H1 (cell line): ENCODE results near the gene CFLAR. TPM values are rescaled to one million over a fixed set of nuclear protein-coding genes. Genes with fewer than 3 reads are reported as not detected.
A peak's percentile ranks its signal among the peaks of the same experiment; 100 is the strongest.

Source experiments
- CTCF ChIA-PET: fragments of 300-600 bp; sonication (Branson Sonifier 250); formaldehyde crosslinking; loops from one replicate; lab custom pipeline; 2021; ENCODE audit not compliant: partially characterized antibody; lab: Charles Lee
- POLR2A ChIA-PET: fragments of 300-600 bp; sonication (Branson Sonifier 250); formaldehyde crosslinking; loops from one replicate; lab custom pipeline; 2021; ENCODE audit warnings: inconsistent platforms; ENCODE audit not compliant: partially characterized antibody; lab: Charles Lee
- DNase-seq, 2 experiments: peaks; one replicate each; pipeline versions ENCODE4 v3.0.0 to v3.0.0-alpha.2; 2010 to 2022; ENCODE audit warnings: low spot score in 2 of 2, low read depth in 1 of 2, mixed read lengths in 1 of 2
- FAIRE-seq: peaks from 2 replicates; lab custom pipeline; 2011; peaks lifted over from hg19 to GRCh38; lab: Jason Lieb, UNC
- H2AFZ ChIP-seq: 2 replicates; pipeline ENCODE4 v1.8.1; 2012; ENCODE audit warnings: low read length, inconsistent platforms
- H2AK5ac ChIP-seq: 2 replicates; pipeline ENCODE4 v1.6.1; 2013; ENCODE audit warnings: low read depth, low read length
- H2BK120ac ChIP-seq: replicated peaks from 2 replicates; pipeline ENCODE3; 2013; ENCODE audit warnings: low read depth, low read length, inconsistent platforms
- H2BK12ac ChIP-seq: 2 replicates; pipeline ENCODE4 v1.6.1; 2013; ENCODE audit warnings: low read depth, low read length
- H2BK15ac ChIP-seq: 2 replicates; pipeline ENCODE4 v1.6.1; 2013; ENCODE audit warnings: low read length
- H2BK20ac ChIP-seq: 2 replicates; pipeline ENCODE4 v1.6.1; 2013; ENCODE audit warnings: low read length
- H2BK5ac ChIP-seq: 2 replicates; pipeline ENCODE4 v1.6.1; 2013; ENCODE audit warnings: low read depth, low read length
- H3K14ac ChIP-seq: 2 replicates; pipeline ENCODE4 v1.6.1; 2013; ENCODE audit warnings: inconsistent platforms; ENCODE audit not compliant: insufficient read length
- H3K18ac ChIP-seq: 2 replicates; pipeline ENCODE4 v1.6.1; 2013; ENCODE audit warnings: low read length; ENCODE audit errors: extremely low read depth
- H3K23ac ChIP-seq: 2 replicates; pipeline ENCODE4 v1.6.1; 2013; ENCODE audit warnings: inconsistent platforms; ENCODE audit not compliant: insufficient read length
- H3K23me2 ChIP-seq: 2 replicates; pipeline ENCODE4 v1.6.1; 2013; ENCODE audit warnings: low read depth, low read length
- H3K27ac ChIP-seq: 2 replicates; pipeline ENCODE4 v1.6.1; 2011; ENCODE audit warnings: low read depth, low read length, inconsistent platforms
- H3K27me3 ChIP-seq, 4 experiments: replicated peaks in 1 of 4; 1 replicate in 1 of 4; 2 replicates in 3 of 4; pipeline versions ENCODE4 v1.6.1 to v1.8.1; 2011 to 2013; ENCODE audit warnings: low read length in 3 of 4, mild to moderate bottlenecking in 3 of 4, inconsistent platforms in 2 of 4, mixed read lengths in 2 of 4, moderate library complexity in 1 of 4; ENCODE audit not compliant: control insufficient read depth in 3 of 4, insufficient read depth in 3 of 4; ENCODE audit errors: extremely low read depth in 1 of 4
- H3K36me3 ChIP-seq, 4 experiments: 2 replicates each; pipeline versions ENCODE4 v1.6.1 to v1.8.1; 2011 to 2013; ENCODE audit warnings: mild to moderate bottlenecking in 4 of 4, low read length in 3 of 4, moderate library complexity in 2 of 4, control low read depth in 1 of 4, inconsistent platforms in 1 of 4; ENCODE audit not compliant: insufficient read depth in 4 of 4, control insufficient read depth in 2 of 4
- H3K4ac ChIP-seq: replicated peaks from 2 replicates; pipeline ENCODE3; 2013; ENCODE audit warnings: low read length, low read depth, mixed read lengths, inconsistent platforms; ENCODE audit not compliant: insufficient read length
- H3K4me1 ChIP-seq, 4 experiments: replicated peaks in 1 of 4; 1 replicate in 1 of 4; 2 replicates in 3 of 4; pipeline versions ENCODE4 v1.6.1 to v1.8.1; 2011 to 2013; ENCODE audit warnings: low read length in 3 of 4, inconsistent platforms in 2 of 4, mixed read lengths in 1 of 4; ENCODE audit not compliant: insufficient read depth in 4 of 4, control insufficient read depth in 3 of 4
- H3K4me2 ChIP-seq, 2 experiments: 2 replicates each; pipeline versions ENCODE4 v1.6.1 to v1.8.1; 2011 to 2013; ENCODE audit warnings: low read depth in 2 of 2, low read length in 2 of 2, control low read depth in 1 of 2, inconsistent platforms in 1 of 2, mild to moderate bottlenecking in 1 of 2; ENCODE audit not compliant: insufficient read depth in 1 of 2
- H3K4me3 ChIP-seq, 4 experiments: fragments of 200-600, 300-600 bp in 1 of 4; sonication (generic), shearing (Covaris generic), sonication (Bioruptor Twin) in 1 of 4; 2 replicates each; pipeline versions ENCODE4 v1.5.1 to v1.8.1; 2011 to 2016; ENCODE audit warnings: low read length in 4 of 4, low read depth in 3 of 4, control low read depth in 2 of 4, inconsistent platforms in 2 of 4, mild to moderate bottlenecking in 2 of 4, mixed read lengths in 1 of 4, moderate library complexity in 1 of 4; ENCODE audit not compliant: insufficient read depth in 2 of 4; ENCODE audit errors: extremely low read depth in 1 of 4
- H3K56ac ChIP-seq: replicated peaks from 2 replicates; pipeline ENCODE3; 2013; ENCODE audit warnings: low read depth, mild to moderate bottlenecking, mixed read lengths, low read length, inconsistent platforms; ENCODE audit not compliant: insufficient read length
- H3K79me1 ChIP-seq: 2 replicates; pipeline ENCODE4 v1.6.1; 2013; ENCODE audit warnings: low read depth, low read length, control low read depth
- H3K79me2 ChIP-seq, 2 experiments: 2 replicates each; pipeline versions ENCODE4 v1.6.1 to v1.8.1; 2012 to 2013; ENCODE audit warnings: low read length in 2 of 2, mild to moderate bottlenecking in 2 of 2, inconsistent platforms in 1 of 2; ENCODE audit not compliant: insufficient read depth in 2 of 2, control insufficient read depth in 1 of 2
- H3K9ac ChIP-seq, 4 experiments: replicated peaks in 1 of 4; 1 replicate in 1 of 4; 2 replicates in 3 of 4; pipeline versions ENCODE4 v1.6.1 to v1.8.1; 2011 to 2013; ENCODE audit warnings: low read depth in 3 of 4, low read length in 3 of 4, control low read depth in 2 of 4, mild to moderate bottlenecking in 2 of 4, moderate library complexity in 2 of 4, inconsistent platforms in 1 of 4; ENCODE audit errors: extremely low read depth in 1 of 4
- H3K9me3 ChIP-seq, 2 experiments: 2 replicates each; pipeline versions ENCODE4 v1.6.1 to v1.8.1; 2012 to 2013; ENCODE audit warnings: mild to moderate bottlenecking in 2 of 2, moderate library complexity in 2 of 2, control low read depth in 1 of 2, inconsistent platforms in 1 of 2, low read depth in 1 of 2, low read length in 1 of 2, mixed read lengths in 1 of 2; ENCODE audit not compliant: insufficient read depth in 2 of 2
- H4K20me1 ChIP-seq, 2 experiments: replicated peaks in 1 of 2; 2 replicates each; pipeline versions ENCODE3 to v1.8.1; 2011 to 2013; ENCODE audit warnings: inconsistent platforms in 2 of 2, low read length in 2 of 2, mild to moderate bottlenecking in 1 of 2; ENCODE audit not compliant: insufficient read depth in 2 of 2, control insufficient read depth in 1 of 2
- H4K5ac ChIP-seq: 2 replicates; pipeline ENCODE4 v1.6.1; 2013; ENCODE audit warnings: low read length, low read depth, mixed read lengths, inconsistent platforms; ENCODE audit not compliant: insufficient read length
- H4K8ac ChIP-seq: 2 replicates; pipeline ENCODE4 v1.8.0; 2013; ENCODE audit warnings: mild to moderate bottlenecking, moderate library complexity, low read length, inconsistent platforms; ENCODE audit not compliant: insufficient read depth; ENCODE audit errors: extremely low read depth
- H4K91ac ChIP-seq: replicated peaks from 2 replicates; pipeline ENCODE3; 2013; ENCODE audit warnings: low read length, mixed read lengths, inconsistent platforms; ENCODE audit not compliant: insufficient read length
- ASH2L ChIP-seq: fragments of 200-600, 300-600 bp; sonication (generic); IDR thresholded peaks from one replicate; pipeline ENCODE4 v1.7.1; 2017; ENCODE audit warnings: low read length
- CBX5 ChIP-seq: fragments of 300-800, 300-1000 bp; sonication (generic); IDR thresholded peaks from 2 replicates; pipeline ENCODE4 v1.7.1; 2016; ENCODE audit warnings: antibody characterized with exemption, low read length, low read depth
- CREB1 ChIP-seq: IDR thresholded peaks from 2 replicates; pipeline ENCODE4 v1.6.1; 2012; ENCODE audit warnings: inconsistent platforms
- HDAC6 ChIP-seq: IDR thresholded peaks from one replicate; pipeline ENCODE4 v1.7.1; 2012; ENCODE audit warnings: low read depth, mild to moderate bottlenecking, inconsistent platforms, low read length, moderate library complexity
- POLR2A ChIP-seq, 2 experiments: IDR thresholded peaks; 1 replicate in 1 of 2; 2 replicates in 1 of 2; pipeline ENCODE4 v1.6.1; 2011; ENCODE audit warnings: low read depth in 2 of 2, low read length in 2 of 2, mild to moderate bottlenecking in 2 of 2; ENCODE audit errors: control extremely low read depth in 1 of 2
- RFX5 ChIP-seq: IDR thresholded peaks from 2 replicates; pipeline ENCODE4 v1.6.1; 2011; ENCODE audit warnings: low read depth, low read length, improper control_type of control experiment, borderline replicate concordance
- SP1 ChIP-seq: IDR thresholded peaks from 2 replicates; pipeline ENCODE4 v1.6.1; 2011; ENCODE audit warnings: low read depth, low read length
- SRF ChIP-seq: IDR thresholded peaks from 2 replicates; pipeline ENCODE4 v1.6.1; 2011; ENCODE audit warnings: mild to moderate bottlenecking, low read depth, low read length, moderate library complexity
- TEAD4 ChIP-seq: IDR thresholded peaks from 2 replicates; pipeline ENCODE4 v1.6.1; 2012; ENCODE audit warnings: low read depth, low read length, inconsistent platforms, mixed read lengths
- WGBS, 2 experiments: shearing (Covaris generic) in 1 of 2; methylation state at CpG; one replicate each; pipeline versions ENCODE4 v1.1.6 to v1.1.7; 2013 to 2015; ENCODE audit warnings: low lambda C conversion rate in 2 of 2, mixed read lengths in 2 of 2, inconsistent platforms in 1 of 2, low coverage in 1 of 2, missing lambda C conversion rate in 1 of 2; ENCODE audit not compliant: insufficient replicate concordance in 2 of 2, insufficient coverage in 1 of 2, insufficient read length in 1 of 2; ENCODE audit errors: extremely low coverage in 1 of 2, missing lambda C conversion rate in 1 of 2; 5-methylcytosine and 5-hydroxymethylcytosine counted together
- polyA plus RNA-seq, 7 experiments: library from polyadenylated mRNA; depleted of rRNA in 3 of 7; stranded (reverse) in 5 of 7; unstranded in 2 of 7; fragments of >200 nt in 5 of 7; fragments of 200-250 nt in 2 of 7; gene quantifications; 1 replicate in 5 of 7; 2 replicates in 1 of 7; 4 replicates in 1 of 7; pipeline versions ENCODE4 v1.2.1 to v1.2.3, GENCODE V29; 2011 to 2013; ENCODE audit warnings: missing spikeins in 2 of 7, mixed read lengths in 2 of 7
- total RNA-seq: library from RNA; stranded (reverse); fragmentation: NEBNext Ultra II Directional; extraction: Animal tissue kit (Norgen Biotek cat#: 25700); gene quantifications from 2 replicates; pipeline ENCODE4 v1.2.1, GENCODE V29; 2021

CFLAR gene
- total and polyA plus RNA-seq, 2 of the 8 experiments (the other 6 are each of a cell fraction or from before 2014, with no cell fraction given): 1.1 to 3.9 TPM

GRCh38 chr2:201150454-201151020 is 34.6 kb downstream of the CFLAR start:
- H2BK120ac ChIP-seq: no peak overlapping the region
- H3K4ac ChIP-seq: no peak overlapping the region
- H3K9me3 ChIP-seq: no peaks in the 10 kb centered on the region
- WGBS, 2 experiments: 98% methylated on average over 3 of the region's 3 CpGs; no CpG with 5 or more reads in 1 of the 2 experiments
- H3K56ac ChIP-seq: no peak overlapping the region
- no peak overlapping the region for H3K14ac ChIP-seq
- no peaks in the 10 kb centered on the region for H3K79me1 ChIP-seq
- no peak overlapping the region for H4K8ac ChIP-seq
- no peaks in the 10 kb centered on the region for H3K27me3 ChIP-seq
- H4K91ac ChIP-seq: no peak overlapping the region
- H2BK20ac ChIP-seq: no peak overlapping the region
- H2AK5ac ChIP-seq: no peak overlapping the region
- no peak overlapping the region for H3K4me3 ChIP-seq
- H3K9ac ChIP-seq: no peak overlapping the region
- H3K79me2 ChIP-seq: no peaks in the 10 kb centered on the region
- H4K20me1 ChIP-seq: no peaks in the 10 kb centered on the region
- H3K23me2 ChIP-seq: no peaks in the 10 kb centered on the region
- H3K23ac ChIP-seq: no peak overlapping the region
- H2BK5ac ChIP-seq: no peak overlapping the region
- no peak overlapping the region for H2AFZ ChIP-seq
- no peak overlapping the region for H4K5ac ChIP-seq
- H2BK15ac ChIP-seq: 0 out of 2 replicates have a peak overlapping the region, but pooled peaks have one; percentile 47
- H3K18ac ChIP-seq: no peak overlapping the region
- DNase-seq: no peak
- no peak for FAIRE-seq
- ChIA-PET POLR2A (interaction anchor here (1.0 kb wide), 1 partner anchor 34 kb away, joined by 4 read pairs; the partner anchor contains the start of gene CFLAR), CTCF (interaction anchor here (0.6 to 1.1 kb wide), 6 partner anchors 8 to 1341 kb away, joined by 3 to 4 read pairs (median 3); partner anchors contain the start of gene CASP10)
- H3K27ac ChIP-seq: no peak overlapping the region
- no peaks in the 10 kb centered on the region for H3K4me1 ChIP-seq
- no peaks in the 10 kb centered on the region for H3K36me3 ChIP-seq
- H2BK12ac ChIP-seq: no peak overlapping the region
- no peak overlapping the region for H3K4me2 ChIP-seq
- no peak for TF ChIP-seq ASH2L
- no peak for TF ChIP-seq HDAC6
- no peak for TF ChIP-seq TEAD4
- no peak for TF ChIP-seq POLR2A (IDR thresholded peaks at IDR 0.05; ENCODE audit: control extremely low read depth in 1 of 2, low read depth in 2 of 2, low read length in 2 of 2)
- no peak for TF ChIP-seq RFX5
- no peak for TF ChIP-seq SP1
- TF ChIP-seq CBX5: no peak
- TF ChIP-seq CREB1: no peak
- no peak for TF ChIP-seq SRF
